Stimulated activated CD8-positive, alpha-beta memory T cell treated with anti-CD3 and anti-CD28 coated beads, Interleukin-4, amount 100 ng/mL, for 1 hour (primary cell): ENCODE measurements around the gene HMCN1.
"Not testable (repeated sequence)": the region's sequence is repeated elsewhere in the genome, so short reads cannot be mapped to it uniquely, and the experiment has no call there.

ENCODE experiments used
- DNase-seq, 2 donors: peaks; one replicate each; pipeline ENCODE4 v3.0.0-alpha.2; 2020; ENCODE audit warnings: low read depth in 2 of 2, low spot score in 1 of 2

The HMCN1 gene

DNA sequence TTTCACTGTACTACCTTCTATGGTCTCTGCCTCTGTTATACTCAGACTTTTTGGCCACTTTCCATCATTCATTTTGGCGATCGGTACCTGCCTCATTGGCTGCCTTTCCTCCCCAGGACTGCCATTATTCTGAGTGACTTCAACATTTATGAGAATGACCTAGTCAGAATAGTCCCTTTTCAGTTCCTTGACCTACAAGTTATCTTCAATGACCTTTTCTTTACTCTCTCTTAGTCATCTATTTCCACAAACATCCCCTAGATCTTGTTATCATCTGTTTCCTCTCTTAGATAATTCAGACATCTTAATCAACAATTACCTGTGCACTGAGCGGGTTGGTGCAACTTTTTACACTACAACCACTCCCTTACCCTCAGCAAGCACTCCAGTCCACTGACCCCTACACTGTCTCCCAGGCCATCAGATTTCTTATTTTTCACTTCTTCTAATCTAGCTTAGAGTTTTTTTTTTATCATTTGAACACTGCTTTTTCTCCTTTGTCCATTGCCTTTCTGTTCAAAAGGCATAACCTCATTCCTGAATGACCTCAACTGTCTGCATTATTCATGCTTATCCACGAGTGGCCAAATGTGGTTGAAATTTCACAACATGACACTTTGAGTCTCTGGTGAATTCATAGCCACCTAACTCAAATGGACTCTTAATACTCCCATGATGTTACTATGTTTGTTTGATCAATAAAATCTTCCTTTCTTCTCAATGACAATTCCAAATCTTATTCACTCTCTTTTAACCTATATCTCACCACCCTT lies 112.7 kb downstream of the HMCN1 start:
- no peak for DNase-seq

DNA sequence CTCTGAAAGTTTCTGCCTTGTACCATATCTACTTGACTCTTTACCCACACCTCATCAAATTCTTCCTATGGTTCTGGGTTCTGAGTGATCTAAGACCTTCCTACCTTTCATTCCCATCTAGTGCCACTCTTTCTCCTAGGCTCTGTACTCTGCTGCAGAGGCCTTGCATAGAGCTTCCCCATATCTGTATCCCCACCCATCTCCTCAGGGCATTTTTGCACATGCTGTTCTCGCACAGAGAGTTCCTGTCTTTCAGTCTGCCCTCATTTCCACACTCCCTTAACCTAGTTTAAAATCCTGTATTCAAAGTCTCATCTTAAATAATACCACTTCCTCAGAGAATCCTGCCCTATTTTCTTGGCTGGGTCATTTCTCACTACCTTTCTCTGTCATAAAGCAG lies 114.8 kb downstream of the HMCN1 start:
- DNase-seq, result no peak

DNA sequence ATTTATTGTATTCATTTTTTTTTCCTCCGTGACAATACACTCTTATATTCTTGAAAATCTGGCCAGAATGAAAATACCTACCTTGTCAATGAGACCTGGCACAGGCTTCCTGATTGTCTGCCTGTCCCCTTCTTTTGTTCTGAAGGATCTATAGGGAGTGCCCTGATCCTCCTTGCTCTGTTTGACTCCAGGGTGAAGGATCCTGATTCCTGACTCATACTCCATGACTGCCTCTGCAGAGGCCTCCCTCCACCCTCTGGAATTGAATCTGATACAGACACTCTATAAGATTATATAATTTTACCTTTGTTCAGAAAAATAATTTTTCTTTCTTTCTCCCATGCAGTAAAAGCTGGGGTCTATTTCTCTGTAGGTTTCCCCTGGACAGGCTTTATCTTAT lies 116.2 kb downstream of the HMCN1 start:
- no peak for DNase-seq

DNA sequence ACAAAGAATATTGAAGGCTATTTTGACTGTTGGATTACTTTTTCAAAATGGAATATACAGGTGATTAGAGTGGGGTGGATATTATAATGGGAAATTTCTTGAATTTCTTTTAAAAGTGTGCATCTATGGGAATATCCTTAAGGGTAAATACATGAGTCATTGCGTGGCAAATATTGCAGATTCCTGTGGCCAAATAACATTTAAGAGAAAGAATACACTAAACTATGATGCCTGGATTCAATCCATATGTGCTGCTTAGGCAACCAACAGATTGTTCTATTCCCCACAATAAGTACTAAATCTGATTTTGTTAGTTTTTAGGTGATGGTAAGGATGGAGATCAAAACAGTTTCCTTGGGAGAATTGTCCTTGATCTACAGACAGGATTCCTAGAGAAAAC lies 119.5 kb downstream of the HMCN1 start:
- DNase-seq, result no peak

DNA sequence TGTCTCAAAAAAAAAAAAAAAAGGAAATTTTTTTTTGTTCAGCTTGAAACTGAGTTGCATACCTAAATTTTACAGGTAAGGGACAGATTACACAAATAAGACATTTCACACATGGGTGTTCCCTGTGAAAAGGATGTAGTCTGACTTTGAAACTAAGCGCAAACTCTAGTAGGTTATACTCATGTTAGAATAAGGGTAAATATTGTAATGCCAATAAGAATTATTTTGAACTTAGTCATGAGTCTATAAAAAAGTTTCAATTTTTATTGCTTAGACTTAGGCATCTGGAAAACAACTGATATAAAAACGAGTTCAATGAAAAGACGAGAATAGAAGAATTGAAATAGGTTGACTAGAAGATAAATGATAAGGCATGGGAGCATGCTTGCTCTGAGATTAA lies 122.3 kb downstream of the HMCN1 start:
- DNase-seq, result no peak

DNA sequence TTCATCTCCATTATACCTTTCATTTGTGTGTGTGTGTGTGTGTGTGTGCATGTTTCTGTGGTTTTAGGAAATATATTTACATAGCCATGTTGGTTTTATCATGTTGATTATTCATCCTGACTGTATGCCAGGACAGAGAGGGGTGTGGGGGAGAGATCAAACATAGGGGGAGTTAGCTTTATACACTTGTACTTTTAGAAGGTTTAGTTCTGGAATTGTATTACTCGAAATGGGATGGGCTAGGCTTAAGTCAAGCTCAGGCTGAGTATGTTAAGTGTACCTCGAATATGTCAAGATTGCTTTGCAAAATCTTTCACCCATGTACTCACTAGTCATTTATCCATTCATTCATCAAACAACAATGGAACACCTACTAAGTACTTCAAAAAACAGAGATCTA lies 123.3 kb downstream of the HMCN1 start:
- no peak for DNase-seq

DNA sequence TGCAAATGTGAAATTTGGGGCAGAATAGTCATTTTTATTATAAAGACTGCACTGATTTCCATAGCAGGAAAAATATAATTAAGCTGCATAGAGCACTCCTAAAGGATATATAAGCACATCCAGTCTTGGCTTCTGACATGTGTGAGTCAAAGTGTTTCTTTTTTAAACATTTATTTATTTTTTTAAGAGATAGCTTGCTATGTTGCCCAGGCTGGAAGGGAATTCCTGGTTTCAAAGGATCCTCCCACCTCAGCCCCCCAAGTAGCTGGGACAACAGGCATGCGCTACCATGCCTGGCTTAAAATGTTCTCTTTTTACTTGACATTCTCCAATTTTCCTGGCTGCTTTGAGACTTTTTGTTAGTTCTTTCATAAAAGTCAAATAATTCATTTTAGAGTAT lies 126.1 kb downstream of the HMCN1 start:
- no peak for DNase-seq

DNA sequence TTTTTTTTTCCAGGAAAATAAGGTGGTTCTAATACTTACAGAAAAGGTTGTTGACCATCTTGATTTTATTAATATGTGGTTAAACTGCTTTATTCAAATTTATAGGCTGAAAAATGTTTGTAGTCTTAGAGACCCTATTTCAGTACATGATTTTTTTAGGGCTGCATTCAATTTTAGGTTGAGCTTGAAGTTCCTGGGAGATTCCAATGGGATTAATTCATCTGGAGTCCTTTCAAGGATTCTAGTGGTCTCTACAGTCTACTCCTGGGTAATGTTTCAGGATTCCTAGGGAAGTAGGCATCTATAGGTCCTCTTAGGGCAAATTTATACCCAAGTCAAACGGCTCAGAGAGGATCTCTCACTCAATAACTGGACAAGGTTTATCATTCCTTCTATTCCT lies 126.7 kb downstream of the HMCN1 start:
- no peak for DNase-seq

DNA sequence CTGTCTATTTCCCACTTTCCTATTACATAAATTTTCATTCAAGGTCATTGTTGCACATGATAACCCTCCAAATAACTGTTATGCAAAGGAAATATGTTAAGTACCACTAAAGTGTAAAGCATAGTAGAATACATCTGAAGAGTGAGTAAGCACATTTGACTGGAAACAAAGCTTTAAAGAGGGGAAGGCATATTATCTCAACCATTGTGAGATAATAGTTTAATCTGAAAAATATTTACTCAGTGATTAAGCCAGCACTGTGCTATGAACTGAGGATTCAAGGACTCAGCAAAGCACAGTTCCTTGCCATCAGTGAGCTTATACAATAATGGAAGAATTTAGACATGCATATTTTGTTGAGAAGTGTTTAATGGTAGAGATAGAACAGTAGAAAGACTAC lies 127.4 kb downstream of the HMCN1 start:
- no peak for DNase-seq

DNA sequence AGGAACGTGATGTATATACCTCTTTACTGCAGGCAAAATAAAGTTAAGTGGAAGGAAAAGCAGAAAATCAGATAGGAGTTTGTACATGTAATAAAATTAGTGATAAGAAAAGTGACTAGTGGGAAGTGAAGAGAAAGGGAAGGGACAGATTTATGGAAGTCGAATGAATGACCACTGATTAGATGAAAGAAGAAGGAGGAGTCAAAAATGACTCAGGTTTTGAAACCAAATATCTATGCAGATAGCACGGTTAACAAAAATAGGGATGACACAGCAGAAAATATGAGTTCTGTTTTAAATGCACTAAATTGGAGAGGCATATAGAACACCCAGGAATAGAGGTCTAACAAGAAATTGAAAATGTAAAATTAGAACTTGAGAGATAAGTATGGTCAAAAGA lies 128.0 kb downstream of the HMCN1 start:
- no peak for DNase-seq

DNA sequence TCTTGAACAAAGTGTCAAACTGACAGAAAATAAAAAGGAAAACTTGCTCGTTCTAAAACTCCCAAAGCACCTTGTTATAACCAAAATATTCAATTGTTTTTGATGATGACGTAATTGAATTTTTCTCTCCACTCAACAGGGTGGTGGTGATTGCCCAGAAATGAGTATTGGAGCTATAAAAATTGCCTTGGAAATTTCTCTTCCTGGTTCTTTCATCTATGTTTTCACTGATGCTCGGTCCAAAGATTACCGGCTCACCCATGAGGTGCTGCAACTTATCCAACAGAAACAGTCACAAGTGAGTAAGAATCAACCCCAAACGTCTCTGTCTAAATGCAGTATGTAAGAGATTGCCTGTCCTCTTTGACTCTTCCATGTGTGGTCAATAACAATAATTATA lies 130.1 kb downstream of the HMCN1 start:
- no peak for DNase-seq

DNA sequence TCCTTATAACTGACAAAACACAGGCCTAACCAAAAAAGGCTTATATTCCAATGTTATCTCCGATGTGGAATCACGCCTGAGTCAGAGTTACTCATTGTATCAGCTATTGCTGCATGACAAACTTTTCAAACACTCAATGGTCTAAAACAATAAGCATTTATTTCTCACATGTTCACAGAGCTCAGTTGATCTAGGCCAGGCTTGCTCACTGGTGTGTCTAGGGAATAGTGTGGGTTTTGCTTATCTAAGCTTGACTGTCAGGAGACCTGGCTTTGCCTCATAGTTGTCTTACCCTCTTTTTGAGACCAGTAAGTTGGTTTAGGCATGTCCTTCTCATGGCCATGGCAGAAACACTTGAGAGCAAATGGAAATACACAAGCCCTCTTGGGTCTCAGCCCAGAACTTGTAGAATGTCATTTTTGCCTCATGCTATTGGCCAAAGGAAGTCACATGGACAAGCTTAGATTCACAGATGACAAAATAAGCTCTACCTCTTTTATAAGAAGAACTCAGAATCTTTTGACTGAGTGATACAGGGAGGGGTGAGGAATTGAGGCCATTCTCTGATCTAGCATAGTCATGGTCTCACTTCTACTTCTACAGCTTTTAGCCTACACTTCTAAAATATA lies 130.8 kb downstream of the HMCN1 start:
- DNase-seq, result no peak

DNA sequence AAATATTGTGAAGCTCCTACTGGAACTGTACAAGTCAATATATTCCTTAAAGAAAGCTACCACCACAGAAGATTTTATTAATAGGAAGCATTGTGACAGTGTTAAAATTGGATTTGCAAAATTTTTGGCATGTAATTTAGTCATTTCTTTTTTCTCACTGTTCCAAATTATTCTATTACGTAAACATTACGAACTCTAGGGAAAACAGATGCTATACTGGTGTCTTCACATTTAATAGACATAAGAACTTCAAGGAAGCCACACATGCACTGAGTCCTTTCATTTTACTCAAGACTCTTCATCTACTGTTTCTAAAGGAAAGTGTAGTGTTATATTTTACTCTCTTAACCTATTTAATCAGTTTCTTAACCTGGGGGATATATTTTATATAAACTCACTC lies 135.4 kb downstream of the HMCN1 start:
- DNase-seq, result no peak

DNA sequence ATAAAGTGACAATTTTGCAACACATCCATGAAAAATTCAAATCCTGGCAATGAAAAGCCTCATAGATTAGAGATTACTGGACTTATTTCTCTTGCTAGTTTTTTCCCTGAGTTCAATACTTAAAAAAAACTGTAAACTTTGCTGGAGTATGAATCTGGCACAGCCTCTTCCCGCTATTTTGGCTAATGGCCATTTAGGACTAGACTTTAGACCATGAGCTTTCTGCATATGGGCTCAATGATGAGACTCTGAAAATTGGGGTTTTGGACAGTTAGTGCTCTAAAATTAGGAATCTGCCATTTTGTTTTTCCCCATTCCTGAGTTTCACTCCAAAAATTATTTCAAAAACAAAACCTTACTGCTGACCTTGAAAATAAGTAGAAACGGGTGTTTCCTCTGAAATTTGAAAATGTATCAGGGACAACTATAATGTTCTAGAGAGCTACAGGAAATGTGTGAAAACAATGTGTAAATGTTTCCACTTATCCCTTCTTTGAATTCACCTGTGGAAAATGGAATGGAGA lies 137.5 kb downstream of the HMCN1 start:
- no peak for DNase-seq

DNA sequence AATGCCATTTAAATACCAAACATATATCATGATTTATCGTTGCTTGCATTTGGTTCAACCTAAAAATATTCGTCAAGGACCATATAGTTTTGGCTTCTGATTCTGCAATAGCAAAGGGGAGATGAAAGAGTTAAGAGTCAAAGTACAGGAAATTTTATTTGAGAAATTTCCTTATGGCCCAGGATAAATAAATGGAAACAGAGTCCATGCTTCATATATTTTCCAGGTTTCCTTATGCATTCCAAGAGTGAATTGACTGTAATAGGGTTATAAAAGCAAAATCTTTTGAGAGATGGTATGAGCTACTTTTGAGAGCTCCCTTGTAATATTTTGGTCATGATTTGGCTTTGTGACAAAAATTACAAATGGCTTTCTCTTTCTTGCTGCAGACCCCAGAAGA lies 140.1 kb downstream of the HMCN1 start:
- no peak for DNase-seq

DNA sequence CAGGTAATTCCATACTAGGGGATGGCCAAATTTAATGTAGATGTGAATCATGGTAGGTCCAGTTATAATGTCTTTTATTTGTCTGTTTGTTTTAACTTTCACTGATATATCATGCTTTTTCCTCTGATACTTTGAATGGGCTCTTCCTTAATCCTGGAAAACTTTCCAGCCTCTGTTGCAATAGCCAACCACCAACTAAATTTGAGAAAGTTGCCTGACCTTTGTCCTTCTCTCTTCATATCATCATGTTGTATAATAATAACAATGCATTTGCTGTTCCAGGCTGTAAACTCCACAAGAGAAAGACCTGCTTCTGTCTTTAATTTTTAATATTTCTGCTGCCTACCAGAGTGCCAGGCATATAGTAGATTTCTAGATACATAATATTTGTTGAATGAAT lies 146.1 kb downstream of the HMCN1 start:
- no peak for DNase-seq

DNA sequence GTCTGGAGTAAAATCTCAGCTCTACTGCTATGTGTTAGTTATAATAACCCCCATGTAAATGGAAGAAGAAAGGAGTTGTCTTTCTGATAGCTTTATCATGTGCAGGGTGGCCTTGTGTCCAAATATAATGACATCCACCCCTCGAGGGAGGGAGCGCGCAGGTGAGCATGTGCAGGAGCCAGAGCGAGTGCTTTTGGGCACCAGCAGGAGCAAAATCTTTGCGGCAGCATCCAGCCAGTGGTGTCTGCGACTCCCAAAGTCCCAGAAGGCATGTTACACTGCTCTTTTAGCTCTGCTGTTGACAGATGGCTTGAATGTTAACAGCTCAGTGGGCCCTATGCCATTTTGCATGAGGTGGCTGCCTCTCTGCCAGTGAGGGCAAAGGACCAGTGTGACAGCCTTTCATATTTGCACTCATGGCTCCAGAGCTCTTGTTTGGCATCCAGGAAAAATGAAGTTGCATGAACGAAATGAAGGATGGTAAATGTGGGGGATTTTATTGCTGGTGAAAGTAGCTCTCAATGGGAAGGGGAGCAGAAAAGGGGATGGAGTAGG lies 146.7 kb downstream of the HMCN1 start:
- DNase-seq, result no peak

DNA sequence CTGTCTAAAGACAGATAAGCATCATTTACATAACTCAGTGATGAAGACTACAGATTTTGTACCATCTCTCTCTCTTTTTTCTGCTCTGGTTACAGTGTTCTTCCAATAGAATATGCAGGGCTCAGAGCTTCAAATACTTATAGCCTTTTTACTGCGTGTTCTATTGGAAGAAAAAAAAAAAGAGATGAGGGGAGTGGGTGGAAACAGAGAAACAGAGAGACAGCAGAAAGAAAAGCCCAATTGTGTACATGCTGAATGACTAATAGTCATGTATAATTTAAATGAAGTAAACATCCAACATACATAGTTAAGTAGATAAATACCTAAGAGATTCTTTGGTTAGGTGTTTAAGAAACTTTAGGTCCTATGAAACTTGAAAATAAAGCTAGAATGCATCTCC lies 151.9 kb downstream of the HMCN1 start:
- DNase-seq, result no peak

DNA sequence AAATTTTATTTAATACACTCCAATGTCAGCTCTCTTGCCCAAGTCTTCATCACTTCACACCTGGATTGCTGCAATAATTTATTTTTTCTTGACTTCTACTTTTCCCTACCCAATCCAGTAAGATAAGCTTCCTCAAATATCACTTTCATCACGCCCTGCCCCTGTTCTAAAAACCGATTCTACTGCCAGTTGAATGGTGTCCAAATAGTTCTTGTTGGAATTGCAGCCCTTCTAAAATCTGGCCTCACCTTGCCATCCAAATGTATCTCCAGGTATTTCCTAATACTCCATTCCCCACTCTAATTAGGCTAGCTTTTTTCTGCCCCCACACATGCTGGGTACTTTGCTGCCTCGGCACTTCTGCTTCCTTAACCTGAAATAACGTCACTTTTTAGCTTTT lies 152.5 kb downstream of the HMCN1 start:
- no peak for DNase-seq

DNA sequence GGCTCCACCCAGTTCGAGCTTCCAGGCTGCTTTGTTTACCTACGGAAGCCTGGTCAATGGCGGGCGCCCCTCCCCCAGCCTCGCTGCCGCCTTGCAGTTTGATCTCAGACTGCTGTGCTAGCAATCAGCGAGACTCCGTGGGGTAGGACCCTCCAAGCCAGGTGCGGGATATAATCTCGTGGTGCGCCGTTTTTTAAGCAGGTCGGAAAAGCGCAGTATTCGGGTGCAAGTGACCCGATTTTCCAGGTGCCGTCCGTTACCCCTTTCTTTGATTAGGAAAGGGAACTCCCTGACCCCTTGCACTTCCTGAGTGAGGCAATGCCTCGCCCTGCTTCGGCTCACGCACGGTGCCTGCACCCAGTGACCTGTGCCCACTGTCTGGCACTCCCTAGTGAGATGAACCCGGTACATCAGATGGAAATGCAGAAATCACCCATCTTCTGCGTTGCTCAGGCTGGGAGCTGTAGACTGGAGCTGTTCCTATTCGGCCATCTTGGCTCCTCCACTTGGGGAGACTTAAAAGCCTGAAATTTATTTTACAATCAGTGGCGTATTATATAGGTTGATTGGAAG lies 158.7 kb downstream of the HMCN1 start:
- not testable (repeated sequence) for DNase-seq

DNA sequence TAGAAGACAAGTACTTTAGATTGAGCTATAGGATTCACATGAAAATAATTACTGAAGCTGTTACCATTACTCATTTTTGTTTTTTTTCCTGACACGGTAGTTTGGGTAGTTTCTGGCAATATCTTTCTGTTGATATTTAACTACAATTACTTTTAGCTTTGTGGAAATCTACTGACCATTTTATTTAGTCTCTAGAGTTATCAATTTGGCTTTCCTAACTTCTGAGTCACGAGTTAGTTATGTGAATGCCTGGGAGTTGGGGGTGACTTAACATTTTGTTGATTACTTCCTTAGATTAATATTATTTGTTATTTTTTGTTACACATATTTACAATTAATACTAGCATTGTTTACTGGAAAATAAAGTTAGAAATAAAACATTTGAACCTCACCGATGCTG lies 160.6 kb downstream of the HMCN1 start:
- no peak for DNase-seq

DNA sequence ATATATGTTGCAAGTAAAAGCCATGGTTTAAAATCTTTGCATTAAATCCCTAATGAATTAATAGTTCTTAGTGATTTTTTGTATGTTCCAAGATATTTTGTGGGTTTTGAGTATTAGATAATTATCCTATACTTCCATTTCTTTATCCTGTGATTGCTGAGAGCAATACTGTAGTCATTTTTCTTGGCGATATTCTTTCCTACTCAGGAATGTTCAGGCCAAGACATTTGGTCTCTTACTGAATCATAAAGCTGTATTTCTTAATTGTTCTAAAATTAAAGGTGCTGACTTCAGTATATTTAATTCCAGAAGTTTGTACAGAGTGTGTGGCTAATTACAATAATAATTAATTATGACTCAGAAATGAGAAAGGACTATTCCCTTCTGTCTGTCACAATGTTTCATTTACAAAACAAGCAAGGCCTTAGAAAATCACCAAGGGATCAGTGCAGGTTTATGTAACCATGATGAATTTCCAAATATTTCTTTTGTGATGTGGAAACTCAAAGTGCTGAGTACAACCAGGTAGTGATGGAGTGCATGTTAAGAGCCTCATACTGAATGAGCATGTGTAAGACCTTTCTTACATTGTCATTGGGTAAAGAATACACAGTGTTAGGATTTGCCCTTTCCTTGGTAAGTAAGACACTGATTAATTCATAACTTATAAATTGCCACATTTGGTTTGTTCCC lies 161.2 kb downstream of the HMCN1 start:
- DNase-seq, result no peak
